HepG2 (cell line): ENCODE results near the gene SUPT6H. TPM values are rescaled to one million over a fixed set of nuclear protein-coding genes. Genes with fewer than 3 reads are reported as not detected.
A peak's percentile ranks its signal among the peaks of the same experiment; 100 is the strongest.

Source experiments
- ETV6 ChIP-seq: sonication (generic); formaldehyde crosslinking; conservative IDR thresholded peaks from 2 replicates; pipeline ENCODE4 v1.4.0; 2020; ENCODE audit warnings: missing genetic modification reagents
- HNRNPK ChIP-seq: fragments of 200-400 bp; formaldehyde crosslinking; IDR thresholded peaks from 2 replicates; pipeline ENCODE4 v1.6.1; 2018; ENCODE audit warnings: low read length, low read depth, moderate library complexity, mild to moderate bottlenecking; ENCODE audit not compliant: poor library complexity, severe bottlenecking
- HNRNPUL1 ChIP-seq: fragments of 200-400 bp; formaldehyde crosslinking; IDR thresholded peaks from 2 replicates; pipeline ENCODE4 v1.6.1; 2017; ENCODE audit warnings: low read depth, mild to moderate bottlenecking, low read length, moderate library complexity
- LCORL ChIP-seq, 2 experiments: fragments of 450-650 bp in 1 of 2; sonication (generic) in 1 of 2; formaldehyde crosslinking in 1 of 2; IDR thresholded peaks; 2 replicates each; pipeline versions ENCODE4 v1.5.0 to v1.6.1; 2017 to 2020; ENCODE audit warnings: antibody characterized with exemption in 1 of 2, missing genetic modification reagents in 1 of 2
- NFIC ChIP-seq: IDR thresholded peaks from 2 replicates; pipeline ENCODE4 v1.6.1; 2012; ENCODE audit warnings: mild to moderate bottlenecking, low read length, inconsistent platforms
- NFYB ChIP-seq: sonication (generic); formaldehyde crosslinking; IDR thresholded peaks from 2 replicates; pipeline ENCODE4 v1.4.0; 2020; ENCODE audit warnings: missing genetic modification reagents
- RORA ChIP-seq: sonication (generic); formaldehyde crosslinking; IDR thresholded peaks from 2 replicates; pipeline ENCODE4 v1.5.0; 2020; ENCODE audit warnings: mild to moderate bottlenecking, missing genetic modification reagents, moderate library complexity
- ZNF12 ChIP-seq: sonication (generic); formaldehyde crosslinking; IDR thresholded peaks from 2 replicates; pipeline ENCODE4 v1.5.0; 2020; ENCODE audit warnings: missing genetic modification reagents
- ZNF124 ChIP-seq: sonication (generic); formaldehyde crosslinking; IDR thresholded peaks from 2 replicates; pipeline ENCODE4 v1.4.0; 2020; ENCODE audit warnings: missing genetic modification reagents
- ZNF546 ChIP-seq: sonication (generic); formaldehyde crosslinking; conservative IDR thresholded peaks from 2 replicates; pipeline ENCODE4 v1.8.1; 2023; ENCODE audit warnings: mild to moderate bottlenecking, missing genetic modification reagents
- ZNF549 ChIP-seq: sonication (generic); formaldehyde crosslinking; IDR thresholded peaks from 2 replicates; pipeline ENCODE4 v1.5.0; 2020; ENCODE audit warnings: missing genetic modification reagents
- ZNF652 ChIP-seq: IDR thresholded peaks from 2 replicates; pipeline ENCODE4 v1.6.1; 2016; ENCODE audit warnings: low read depth, borderline replicate concordance
- ZNF678 ChIP-seq: sonication (generic); formaldehyde crosslinking; IDR thresholded peaks from 2 replicates; pipeline ENCODE4 v1.4.0; 2020; ENCODE audit warnings: mild to moderate bottlenecking, missing genetic modification reagents
- ZNF724P ChIP-seq: sonication (generic); formaldehyde crosslinking; IDR thresholded peaks from 2 replicates; pipeline ENCODE4 v1.8.0; 2022; ENCODE audit warnings: missing genetic modification reagents, borderline replicate concordance
- ZNF790 ChIP-seq: sonication (generic); formaldehyde crosslinking; IDR thresholded peaks from 2 replicates; pipeline ENCODE4 v1.8.0; 2022; ENCODE audit warnings: missing genetic modification reagents, mild to moderate bottlenecking, borderline replicate concordance
- polyA plus RNA-seq, 8 experiments: library from polyadenylated mRNA; depleted of rRNA in 3 of 8; stranded (reverse) in 7 of 8; unstranded in 1 of 8; fragments of >200 nt; fragmentation: Illumina TruSeq in 4 of 8; extraction: Trizol in 4 of 8; gene quantifications; 2 replicates each; pipeline versions ENCODE4 v1.2.1 to v1.2.3, GENCODE V29; 2011 to 2016; ENCODE audit warnings: low read depth in 4 of 8, missing spikeins in 1 of 8, mixed read lengths in 1 of 8; ENCODE audit not compliant: insufficient read depth in 1 of 8
- total RNA-seq, 5 experiments: library from RNA; depleted of rRNA; stranded (reverse); fragments of >200 nt; fragmentation: Illumina TruSeq; extraction: Trizol; gene quantifications; 2 replicates each; pipeline ENCODE4 v1.2.3, GENCODE V29; 2016; ENCODE audit warnings: low read depth in 1 of 5
- TF ChIP-seq, protein P1 (sequence below): sonication (generic); formaldehyde crosslinking; IDR thresholded peaks from 2 replicates; pipeline ENCODE4 v1.5.0; 2020; ENCODE audit warnings: mild to moderate bottlenecking, missing genetic modification reagents, borderline replicate concordance
- TF ChIP-seq, protein P2 (sequence below): sonication (generic); formaldehyde crosslinking; IDR thresholded peaks from 2 replicates; pipeline ENCODE4 v1.4.0; 2020; ENCODE audit warnings: missing genetic modification reagents
- TF ChIP-seq, protein P3 (sequence below): sonication (generic); formaldehyde crosslinking; IDR thresholded peaks from 2 replicates; pipeline ENCODE4 v1.4.0; 2020; ENCODE audit warnings: missing genetic modification reagents

Gene SUPT6H
- total and polyA plus RNA-seq, 2 of the 13 experiments (the other 11 are each of a cell fraction or from before 2014, with no cell fraction given): 32.7 to 39.9 TPM

DNA sequence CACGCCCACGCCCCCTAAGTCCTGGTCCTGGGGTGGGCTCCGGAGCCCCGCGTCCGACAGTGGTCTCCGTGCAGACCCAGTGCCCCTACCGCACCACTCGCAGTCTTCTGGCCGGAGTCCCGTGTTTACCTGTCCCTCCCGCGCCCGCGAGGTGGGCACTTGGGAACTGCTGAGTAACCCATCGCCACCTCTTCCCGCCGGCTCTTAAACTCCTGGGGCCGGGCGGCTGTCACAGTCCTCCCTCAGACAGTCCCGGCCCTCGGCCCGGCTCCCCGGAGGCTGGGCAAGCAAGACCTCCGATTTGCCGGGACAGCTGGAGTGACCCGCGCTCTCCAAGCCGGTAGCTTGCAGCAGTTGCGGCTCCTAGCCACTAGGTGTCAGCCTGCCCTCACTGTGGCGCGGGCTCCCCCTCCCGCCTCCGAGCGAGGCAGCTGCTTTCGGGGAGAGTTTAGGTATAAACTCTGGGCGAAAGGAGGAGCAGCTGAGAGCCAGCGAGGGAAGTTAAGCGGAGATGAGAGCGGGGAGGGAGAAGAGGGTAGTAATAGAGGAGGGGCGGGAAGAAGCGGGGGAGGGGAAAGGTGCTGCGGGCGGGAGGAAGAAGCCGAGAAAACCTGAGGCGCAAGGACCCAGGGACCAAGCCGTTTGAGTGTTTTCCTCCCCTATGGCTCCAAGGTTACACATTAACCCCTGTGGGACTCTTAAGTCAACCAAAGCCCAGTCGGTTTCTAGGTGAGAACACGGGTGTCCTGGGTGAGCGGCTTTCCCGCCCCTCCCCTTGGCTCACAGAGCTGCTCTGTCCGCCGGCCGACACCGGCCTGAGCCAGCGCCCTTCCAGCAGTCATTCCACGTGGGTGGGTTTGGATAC is 64.9 kb downstream of the SUPT6H start (continued):
- TF ChIP-seq, protein P1, sequence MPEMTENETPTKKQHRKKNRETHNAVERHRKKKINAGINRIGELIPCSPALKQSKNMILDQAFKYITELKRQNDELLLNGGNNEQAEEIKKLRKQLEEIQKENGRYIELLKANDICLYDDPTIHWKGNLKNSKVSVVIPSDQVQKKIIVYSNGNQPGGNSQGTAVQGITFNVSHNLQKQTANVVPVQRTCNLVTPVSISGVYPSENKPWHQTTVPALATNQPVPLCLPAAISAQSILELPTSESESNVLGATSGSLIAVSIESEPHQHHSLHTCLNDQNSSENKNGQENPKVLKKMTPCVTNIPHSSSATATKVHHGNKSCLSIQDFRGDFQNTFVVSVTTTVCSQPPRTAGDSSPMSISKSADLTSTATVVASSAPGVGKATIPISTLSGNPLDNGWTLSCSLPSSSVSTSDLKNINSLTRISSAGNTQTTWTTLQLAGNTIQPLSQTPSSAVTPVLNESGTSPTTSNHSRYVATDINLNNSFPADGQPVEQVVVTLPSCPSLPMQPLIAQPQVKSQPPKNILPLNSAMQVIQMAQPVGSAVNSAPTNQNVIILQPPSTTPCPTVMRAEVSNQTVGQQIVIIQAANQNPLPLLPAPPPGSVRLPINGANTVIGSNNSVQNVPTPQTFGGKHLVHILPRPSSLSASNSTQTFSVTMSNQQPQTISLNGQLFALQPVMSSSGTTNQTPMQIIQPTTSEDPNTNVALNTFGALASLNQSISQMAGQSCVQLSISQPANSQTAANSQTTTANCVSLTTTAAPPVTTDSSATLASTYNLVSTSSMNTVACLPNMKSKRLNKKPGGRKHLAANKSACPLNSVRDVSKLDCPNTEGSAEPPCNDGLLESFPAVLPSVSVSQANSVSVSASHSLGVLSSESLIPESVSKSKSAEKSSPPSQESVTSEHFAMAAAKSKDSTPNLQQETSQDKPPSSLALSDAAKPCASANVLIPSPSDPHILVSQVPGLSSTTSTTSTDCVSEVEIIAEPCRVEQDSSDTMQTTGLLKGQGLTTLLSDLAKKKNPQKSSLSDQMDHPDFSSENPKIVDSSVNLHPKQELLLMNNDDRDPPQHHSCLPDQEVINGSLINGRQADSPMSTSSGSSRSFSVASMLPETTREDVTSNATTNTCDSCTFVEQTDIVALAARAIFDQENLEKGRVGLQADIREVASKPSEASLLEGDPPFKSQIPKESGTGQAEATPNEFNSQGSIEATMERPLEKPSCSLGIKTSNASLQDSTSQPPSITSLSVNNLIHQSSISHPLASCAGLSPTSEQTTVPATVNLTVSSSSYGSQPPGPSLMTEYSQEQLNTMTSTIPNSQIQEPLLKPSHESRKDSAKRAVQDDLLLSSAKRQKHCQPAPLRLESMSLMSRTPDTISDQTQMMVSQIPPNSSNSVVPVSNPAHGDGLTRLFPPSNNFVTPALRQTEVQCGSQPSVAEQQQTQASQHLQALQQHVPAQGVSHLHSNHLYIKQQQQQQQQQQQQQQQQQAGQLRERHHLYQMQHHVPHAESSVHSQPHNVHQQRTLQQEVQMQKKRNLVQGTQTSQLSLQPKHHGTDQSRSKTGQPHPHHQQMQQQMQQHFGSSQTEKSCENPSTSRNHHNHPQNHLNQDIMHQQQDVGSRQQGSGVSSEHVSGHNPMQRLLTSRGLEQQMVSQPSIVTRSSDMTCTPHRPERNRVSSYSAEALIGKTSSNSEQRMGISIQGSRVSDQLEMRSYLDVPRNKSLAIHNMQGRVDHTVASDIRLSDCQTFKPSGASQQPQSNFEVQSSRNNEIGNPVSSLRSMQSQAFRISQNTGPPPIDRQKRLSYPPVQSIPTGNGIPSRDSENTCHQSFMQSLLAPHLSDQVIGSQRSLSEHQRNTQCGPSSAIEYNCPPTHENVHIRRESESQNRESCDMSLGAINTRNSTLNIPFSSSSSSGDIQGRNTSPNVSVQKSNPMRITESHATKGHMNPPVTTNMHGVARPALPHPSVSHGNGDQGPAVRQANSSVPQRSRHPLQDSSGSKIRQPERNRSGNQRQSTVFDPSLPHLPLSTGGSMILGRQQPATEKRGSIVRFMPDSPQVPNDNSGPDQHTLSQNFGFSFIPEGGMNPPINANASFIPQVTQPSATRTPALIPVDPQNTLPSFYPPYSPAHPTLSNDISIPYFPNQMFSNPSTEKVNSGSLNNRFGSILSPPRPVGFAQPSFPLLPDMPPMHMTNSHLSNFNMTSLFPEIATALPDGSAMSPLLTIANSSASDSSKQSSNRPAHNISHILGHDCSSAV (CRISPR knock-in tag): no peak
- TF ChIP-seq HNRNPUL1: no peak
- TF ChIP-seq, protein P2, sequence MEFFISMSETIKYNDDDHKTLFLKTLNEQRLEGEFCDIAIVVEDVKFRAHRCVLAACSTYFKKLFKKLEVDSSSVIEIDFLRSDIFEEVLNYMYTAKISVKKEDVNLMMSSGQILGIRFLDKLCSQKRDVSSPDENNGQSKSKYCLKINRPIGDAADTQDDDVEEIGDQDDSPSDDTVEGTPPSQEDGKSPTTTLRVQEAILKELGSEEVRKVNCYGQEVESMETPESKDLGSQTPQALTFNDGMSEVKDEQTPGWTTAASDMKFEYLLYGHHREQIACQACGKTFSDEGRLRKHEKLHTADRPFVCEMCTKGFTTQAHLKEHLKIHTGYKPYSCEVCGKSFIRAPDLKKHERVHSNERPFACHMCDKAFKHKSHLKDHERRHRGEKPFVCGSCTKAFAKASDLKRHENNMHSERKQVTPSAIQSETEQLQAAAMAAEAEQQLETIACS (CRISPR knock-in tag): no peak
- peak; percentile 33 for TF ChIP-seq HNRNPK
- TF ChIP-seq ZNF724P (CRISPR knock-in tag): peak; percentile 75; the same call in 1 of the 2 replicates
- no peak for TF ChIP-seq ZNF12
- TF ChIP-seq ZNF124 (CRISPR knock-in tag): peak; percentile 78; the same call in 1 of the 2 replicates
- no peak for TF ChIP-seq NFYB (CRISPR knock-in tag)
- no peak for TF ChIP-seq LCORL (IDR thresholded peaks at IDR 0.05)
- peak; percentile 92 for TF ChIP-seq LCORL (CRISPR knock-in tag; IDR thresholded peaks at IDR 0.05)
- peak; percentile 77; the same call in 1 of the 2 replicates for TF ChIP-seq ZNF652 (CRISPR knock-in tag)
- no peak for TF ChIP-seq ETV6
- TF ChIP-seq, protein P3, sequence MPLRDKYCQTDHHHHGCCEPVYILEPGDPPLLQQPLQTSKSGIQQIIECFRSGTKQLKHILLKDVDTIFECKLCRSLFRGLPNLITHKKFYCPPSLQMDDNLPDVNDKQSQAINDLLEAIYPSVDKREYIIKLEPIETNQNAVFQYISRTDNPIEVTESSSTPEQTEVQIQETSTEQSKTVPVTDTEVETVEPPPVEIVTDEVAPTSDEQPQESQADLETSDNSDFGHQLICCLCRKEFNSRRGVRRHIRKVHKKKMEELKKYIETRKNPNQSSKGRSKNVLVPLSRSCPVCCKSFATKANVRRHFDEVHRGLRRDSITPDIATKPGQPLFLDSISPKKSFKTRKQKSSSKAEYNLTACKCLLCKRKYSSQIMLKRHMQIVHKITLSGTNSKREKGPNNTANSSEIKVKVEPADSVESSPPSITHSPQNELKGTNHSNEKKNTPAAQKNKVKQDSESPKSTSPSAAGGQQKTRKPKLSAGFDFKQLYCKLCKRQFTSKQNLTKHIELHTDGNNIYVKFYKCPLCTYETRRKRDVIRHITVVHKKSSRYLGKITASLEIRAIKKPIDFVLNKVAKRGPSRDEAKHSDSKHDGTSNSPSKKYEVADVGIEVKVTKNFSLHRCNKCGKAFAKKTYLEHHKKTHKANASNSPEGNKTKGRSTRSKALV (CRISPR knock-in tag): peak; percentile 75; the same call in 1 of the 2 replicates
- TF ChIP-seq NFIC: no peak
- TF ChIP-seq ZNF678 (CRISPR knock-in tag): no peak
- no peak for TF ChIP-seq RORA
- TF ChIP-seq ZNF546 (CRISPR knock-in tag): no peak; the same call in 1 of the 2 replicates
- no peak for TF ChIP-seq ZNF549 (CRISPR knock-in tag)
- no peak for TF ChIP-seq ZNF790 (CRISPR knock-in tag)
